Liver (tissue), 9 donors: ENCODE data around the gene EFHD2. TPM values are rescaled to one million over a fixed set of nuclear protein-coding genes. Genes with fewer than 3 reads are reported as not detected.

Source experiments
- DNase-seq: peaks from one replicate; pipeline ENCODE4 v3.0.0-alpha.2; 2017; ENCODE audit warnings: low spot score
- H3K27ac ChIP-seq, 2 donors: one replicate each; pipeline ENCODE4 v1.7.0; 2013; ENCODE audit warnings: inconsistent platforms in 2 of 2, low read length in 2 of 2, control low read depth in 1 of 2, low read depth in 1 of 2, mild to moderate bottlenecking in 1 of 2
- H3K27me3 ChIP-seq, 4 donors: one replicate each; pipeline versions ENCODE4 v1.6.1 to v1.7.0; 2013; ENCODE audit warnings: low read length in 3 of 4, inconsistent platforms in 1 of 4, mild to moderate bottlenecking in 1 of 4, moderate library complexity in 1 of 4; ENCODE audit not compliant: control insufficient read depth in 4 of 4, insufficient read depth in 4 of 4
- H3K36me3 ChIP-seq, 4 donors: one replicate each; pipeline versions ENCODE4 v1.6.1 to v1.7.0; 2013; ENCODE audit warnings: low read length in 3 of 4, mild to moderate bottlenecking in 3 of 4, low read depth in 1 of 4, moderate library complexity in 1 of 4; ENCODE audit not compliant: control insufficient read depth in 4 of 4, insufficient read depth in 3 of 4
- H3K4me1 ChIP-seq, 4 donors: one replicate each; pipeline versions ENCODE4 v1.6.1 to v1.7.0; 2013; ENCODE audit warnings: low read length in 3 of 4, mild to moderate bottlenecking in 3 of 4, moderate library complexity in 1 of 4; ENCODE audit not compliant: control insufficient read depth in 4 of 4, insufficient read depth in 4 of 4
- H3K4me3 ChIP-seq, 3 donors: one replicate each; pipeline versions ENCODE4 v1.6.1 to v1.7.0; 2013; ENCODE audit warnings: low read length in 3 of 3, control low read depth in 1 of 3, low read depth in 1 of 3, mild to moderate bottlenecking in 1 of 3
- H3K9ac ChIP-seq, 2 donors: one replicate each; pipeline ENCODE4 v1.7.0; 2013; ENCODE audit warnings: low read length in 2 of 2, mild to moderate bottlenecking in 2 of 2, moderate library complexity in 2 of 2, control low read depth in 1 of 2, low read depth in 1 of 2
- H3K9me3 ChIP-seq, 4 donors: one replicate each; pipeline versions ENCODE4 v1.6.1 to v1.7.0; 2013; ENCODE audit warnings: low read length in 3 of 4; ENCODE audit not compliant: control insufficient read depth in 4 of 4
- EGR1 ChIP-seq, 2 donors: IDR thresholded peaks; 2 replicates each; pipeline ENCODE4 v1.6.1; 2016 to 2018; ENCODE audit warnings: antibody characterized with exemption in 2 of 2, low read depth in 2 of 2
- FOXA1 ChIP-seq: IDR thresholded peaks from 2 replicates; pipeline ENCODE4 v1.6.1; 2016; ENCODE audit warnings: antibody characterized with exemption
- FOXA2 ChIP-seq: IDR thresholded peaks from 2 replicates; pipeline ENCODE4 v1.6.1; 2016; ENCODE audit warnings: antibody characterized with exemption
- HNF4A ChIP-seq, 2 donors: conservative IDR thresholded peaks; 2 replicates each; pipeline ENCODE4 v1.6.1; 2016; ENCODE audit warnings: antibody characterized with exemption in 2 of 2, mild to moderate bottlenecking in 2 of 2
- HNF4G ChIP-seq: IDR thresholded peaks from 2 replicates; pipeline ENCODE4 v1.6.1; 2016; ENCODE audit warnings: antibody characterized with exemption
- JUND ChIP-seq, 2 donors: IDR thresholded peaks; 2 replicates each; pipeline ENCODE4 v1.6.1; 2016; ENCODE audit warnings: antibody characterized with exemption in 2 of 2
- NR2F2 ChIP-seq: IDR thresholded peaks from 2 replicates; pipeline ENCODE4 v1.6.1; 2016; ENCODE audit warnings: antibody characterized with exemption
- RAD21 ChIP-seq, 2 donors: IDR thresholded peaks; 2 replicates each; pipeline ENCODE4 v1.6.1; 2016; ENCODE audit warnings: antibody characterized with exemption in 2 of 2, mild to moderate bottlenecking in 2 of 2
- REST ChIP-seq: IDR thresholded peaks from 2 replicates; pipeline ENCODE4 v1.6.1; 2016; ENCODE audit warnings: antibody characterized with exemption, mild to moderate bottlenecking
- SP1 ChIP-seq: IDR thresholded peaks from 2 replicates; pipeline ENCODE4 v1.6.1; 2018; ENCODE audit warnings: antibody characterized with exemption, mild to moderate bottlenecking
- TAF1 ChIP-seq: conservative IDR thresholded peaks from 2 replicates; pipeline ENCODE4 v1.6.1; 2016; ENCODE audit warnings: antibody characterized with exemption, mild to moderate bottlenecking
- YY1 ChIP-seq: IDR thresholded peaks from 2 replicates; pipeline ENCODE4 v1.6.1; 2016; ENCODE audit warnings: antibody characterized with exemption, mild to moderate bottlenecking
- WGBS: extraction: QIAGEN DNeasy Blood & Tissue Kit; methylation state at CpG from one replicate; pipeline ENCODE4 v1.1.7; 2013; 5-methylcytosine and 5-hydroxymethylcytosine counted together
- polyA plus RNA-seq, 2 donors: library from polyadenylated mRNA; stranded (reverse) in 1 of 2; unstranded in 1 of 2; fragments of 200-250 nt in 1 of 2; fragments of >200 nt in 1 of 2; fragmentation: Nextera tagmentation in 1 of 2; extraction: Ambion mirVana in 1 of 2; gene quantifications; one replicate each; pipeline versions ENCODE4 v1.2.1 to v1.2.3, GENCODE V29; 2013 to 2015
- total RNA-seq, 2 donors: library from RNA; depleted of rRNA; stranded (reverse); fragments of >200 nt; gene quantifications; one replicate each; pipeline ENCODE4 v1.2.3, GENCODE V29; 2014
- TF ChIP-seq, protein P1 (sequence below): IDR thresholded peaks from 2 replicates; pipeline ENCODE4 v1.6.1; 2016; ENCODE audit warnings: antibody characterized with exemption
- TF ChIP-seq, protein P2 (sequence below): IDR thresholded peaks from 2 replicates; pipeline ENCODE4 v1.6.1; 2016; ENCODE audit warnings: antibody characterized with exemption
- TF ChIP-seq, protein P3 (sequence below): fragments of 150-350 bp; IDR thresholded peaks from 2 replicates; pipeline ENCODE4 v1.5.1; 2017; ENCODE audit warnings: improper control_type of control experiment, low read depth, low read length; ENCODE audit not compliant: missing input control
- donor health status: healthy.
- donor health status: healthy.
- donor health status: healthy.
- donor health status: healthy.
- donor health status: healthy.

The EFHD2 gene
- total and polyA plus RNA-seq, 4 donors: 7.4 to 23.0 (median 11.7) TPM

GRCh38 chr1:15424146-15424667 lies 14.5 kb downstream of the EFHD2 start:
- Histone ChIP-seq H3K27ac (no peak overlapping the region), H3K4me3 (no peak overlapping the region), H3K9me3 (no peaks in the 10 kb centered on the region), H3K9ac (no peak overlapping the region), H3K4me1 (peaks cover 0 to 28% (median 20%) of the 10 kb centered on the region in 4 donors), H3K27me3 (no peaks in the 10 kb centered on the region), H3K36me3 (peaks cover 0 to 5% (median 1%) of the 10 kb centered on the region in 4 donors)
- DNase-seq: peak; percentile 50
- no peak for TF ChIP-seq HNF4A (conservative IDR thresholded peaks at IDR 0.05)
- TF ChIP-seq, protein P1, sequence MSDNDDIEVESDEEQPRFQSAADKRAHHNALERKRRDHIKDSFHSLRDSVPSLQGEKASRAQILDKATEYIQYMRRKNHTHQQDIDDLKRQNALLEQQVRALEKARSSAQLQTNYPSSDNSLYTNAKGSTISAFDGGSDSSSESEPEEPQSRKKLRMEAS: no peak
- TF ChIP-seq, protein P2, sequence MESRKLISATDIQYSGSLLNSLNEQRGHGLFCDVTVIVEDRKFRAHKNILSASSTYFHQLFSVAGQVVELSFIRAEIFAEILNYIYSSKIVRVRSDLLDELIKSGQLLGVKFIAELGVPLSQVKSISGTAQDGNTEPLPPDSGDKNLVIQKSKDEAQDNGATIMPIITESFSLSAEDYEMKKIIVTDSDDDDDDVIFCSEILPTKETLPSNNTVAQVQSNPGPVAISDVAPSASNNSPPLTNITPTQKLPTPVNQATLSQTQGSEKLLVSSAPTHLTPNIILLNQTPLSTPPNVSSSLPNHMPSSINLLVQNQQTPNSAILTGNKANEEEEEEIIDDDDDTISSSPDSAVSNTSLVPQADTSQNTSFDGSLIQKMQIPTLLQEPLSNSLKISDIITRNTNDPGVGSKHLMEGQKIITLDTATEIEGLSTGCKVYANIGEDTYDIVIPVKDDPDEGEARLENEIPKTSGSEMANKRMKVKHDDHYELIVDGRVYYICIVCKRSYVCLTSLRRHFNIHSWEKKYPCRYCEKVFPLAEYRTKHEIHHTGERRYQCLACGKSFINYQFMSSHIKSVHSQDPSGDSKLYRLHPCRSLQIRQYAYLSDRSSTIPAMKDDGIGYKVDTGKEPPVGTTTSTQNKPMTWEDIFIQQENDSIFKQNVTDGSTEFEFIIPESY: no peak
- TF ChIP-seq SP1: no peak
- no peak for TF ChIP-seq YY1
- no peak for TF ChIP-seq FOXA2
- TF ChIP-seq NR2F2: no peak
- TF ChIP-seq RAD21 (IDR thresholded peaks at IDR 0.05): no peak
- TF ChIP-seq HNF4G: no peak
- no peak for TF ChIP-seq JUND (IDR thresholded peaks at IDR 0.05)
- TF ChIP-seq REST: no peak
- TF ChIP-seq TAF1: no peak
- TF ChIP-seq FOXA1: no peak
- TF ChIP-seq, protein P3, sequence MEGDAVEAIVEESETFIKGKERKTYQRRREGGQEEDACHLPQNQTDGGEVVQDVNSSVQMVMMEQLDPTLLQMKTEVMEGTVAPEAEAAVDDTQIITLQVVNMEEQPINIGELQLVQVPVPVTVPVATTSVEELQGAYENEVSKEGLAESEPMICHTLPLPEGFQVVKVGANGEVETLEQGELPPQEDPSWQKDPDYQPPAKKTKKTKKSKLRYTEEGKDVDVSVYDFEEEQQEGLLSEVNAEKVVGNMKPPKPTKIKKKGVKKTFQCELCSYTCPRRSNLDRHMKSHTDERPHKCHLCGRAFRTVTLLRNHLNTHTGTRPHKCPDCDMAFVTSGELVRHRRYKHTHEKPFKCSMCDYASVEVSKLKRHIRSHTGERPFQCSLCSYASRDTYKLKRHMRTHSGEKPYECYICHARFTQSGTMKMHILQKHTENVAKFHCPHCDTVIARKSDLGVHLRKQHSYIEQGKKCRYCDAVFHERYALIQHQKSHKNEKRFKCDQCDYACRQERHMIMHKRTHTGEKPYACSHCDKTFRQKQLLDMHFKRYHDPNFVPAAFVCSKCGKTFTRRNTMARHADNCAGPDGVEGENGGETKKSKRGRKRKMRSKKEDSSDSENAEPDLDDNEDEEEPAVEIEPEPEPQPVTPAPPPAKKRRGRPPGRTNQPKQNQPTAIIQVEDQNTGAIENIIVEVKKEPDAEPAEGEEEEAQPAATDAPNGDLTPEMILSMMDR: no peak
- no peak for TF ChIP-seq EGR1 (IDR thresholded peaks at IDR 0.05; ENCODE audit: low read depth in 2 of 2)
- WGBS: 77% methylated on average over 13 of the region's 13 CpGs

DNA sequence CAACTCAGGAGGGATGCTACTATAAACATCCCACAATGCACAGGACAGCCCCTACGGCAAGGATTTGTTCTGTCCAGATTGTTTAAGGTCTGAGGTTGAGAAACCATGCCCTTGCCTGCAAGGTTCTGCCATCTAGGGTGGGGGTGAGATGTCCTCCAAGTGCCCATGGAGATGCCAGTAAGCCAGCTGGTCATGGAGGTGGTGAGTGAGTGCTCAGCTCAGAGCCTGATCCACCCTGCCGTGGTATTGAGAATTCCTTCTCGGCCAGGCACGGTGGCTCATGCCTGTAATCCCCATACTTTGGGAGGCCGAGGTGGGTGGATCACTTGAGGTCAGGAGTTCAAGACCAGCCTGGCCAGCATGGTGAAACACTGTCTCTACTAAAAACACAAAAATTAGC lies 15.3 kb downstream of the EFHD2 start:
- no peak for DNase-seq
- TF ChIP-seq FOXA1 (no peak), HNF4A (conservative IDR thresholded peaks at IDR 0.05) (no peak), YY1 (no peak), SP1 (no peak), FOXA2 (no peak)
- H3K9me3 ChIP-seq: no peaks in the 10 kb centered on the region
- no peak overlapping the region for H3K27ac ChIP-seq
- no peak overlapping the region for H3K9ac ChIP-seq
- no peaks in the 10 kb centered on the region for H3K27me3 ChIP-seq
- no peak overlapping the region for H3K4me3 ChIP-seq
- H3K36me3 ChIP-seq: peaks cover 0 to 5% (median 1%) of the 10 kb centered on the region in 4 donors
- H3K4me1 ChIP-seq: peaks cover 0 to 29% (median 22%) of the 10 kb centered on the region in 4 donors
- WGBS: 86% methylated on average over 5 of the region's 5 CpGs
